Transverse colon (tissue), 4 donors: ENCODE results near the gene AKT3. TPM values are rescaled to one million over a fixed set of nuclear protein-coding genes. Genes with fewer than 3 reads are reported as not detected.

Experiments
- DNase-seq: peaks from one replicate; pipeline ENCODE4 v3.0.0-alpha.2; 2019
- H3K27ac ChIP-seq, 4 donors: fragments of 200-600 bp; sonication (generic); 2 replicates each; pipeline ENCODE4 v1.5.1; 2016 to 2018; ENCODE audit warnings: inconsistent platforms in 4 of 4
- H3K27me3 ChIP-seq: fragments of 200-600 bp; sonication (generic); 2 replicates; pipeline ENCODE4 v1.5.1; 2017; ENCODE audit warnings: inconsistent platforms
- H3K36me3 ChIP-seq, 4 donors: fragments of 200-600 bp; sonication (generic); 2 replicates each; pipeline ENCODE4 v1.5.1; 2017 to 2019; ENCODE audit warnings: inconsistent platforms in 4 of 4
- H3K4me1 ChIP-seq, 4 donors: fragments of 200-600 bp; sonication (generic); 2 replicates each; pipeline ENCODE4 v1.5.1; 2017 to 2020; ENCODE audit warnings: inconsistent platforms in 4 of 4
- H3K4me3 ChIP-seq, 4 donors: fragments of 200-600 bp; sonication (generic); 1 replicate in 1 of 4; 2 replicates in 3 of 4; pipeline versions ENCODE4 v1.5.1 to v1.6.1; 2017 to 2019; ENCODE audit warnings: inconsistent platforms in 4 of 4
- H3K9me3 ChIP-seq, 2 donors: fragments of 200-600 bp; sonication (generic); 2 replicates each; pipeline ENCODE4 v1.5.1; 2017 to 2019; ENCODE audit warnings: inconsistent platforms in 2 of 2
- CTCF ChIP-seq, 5 experiments: fragments of 200-600 bp in 3 of 5; fragments of 450-650 bp in 2 of 5; sonication (generic) in 3 of 5; IDR thresholded peaks; 1 replicate in 2 of 5; 2 replicates in 3 of 5; pipeline ENCODE4 v1.5.1; 2016 to 2017; ENCODE audit warnings: antibody characterized with exemption in 5 of 5, inconsistent platforms in 3 of 5, mild to moderate bottlenecking in 2 of 5, moderate library complexity in 1 of 5
- EP300 ChIP-seq: sonication (generic); formaldehyde crosslinking; IDR thresholded peaks from one replicate; pipeline ENCODE4 v1.6.1; 2017; ENCODE audit warnings: antibody characterized with exemption, low read depth
- POLR2A ChIP-seq: fragments of 450-650 bp; IDR thresholded peaks from one replicate; pipeline ENCODE4 v1.6.1; 2016; ENCODE audit warnings: antibody characterized with exemption, mild to moderate bottlenecking, moderate library complexity
- POLR2AphosphoS5 ChIP-seq, 3 donors: sonication (generic); formaldehyde crosslinking; IDR thresholded peaks; one replicate each; pipeline ENCODE4 v1.6.1; 2016; ENCODE audit warnings: antibody characterized with exemption in 3 of 3
- WGBS, 2 donors: methylation state at CpG; one replicate each; pipeline ENCODE4 v1.1.5; 2018; ENCODE audit warnings: low coverage in 1 of 2; 5-methylcytosine and 5-hydroxymethylcytosine counted together
- in situ Hi-C, 4 donors: fragments of 200-750 bp; cut with MboI; loops; one replicate each; pipeline versions ENCODE4 v1.15.0 to v1.15.1; 2017; ENCODE audit warnings: low sequenced_read_pairs in 3 of 4, low pct_ligation_motif_present in 1 of 4, low pct_unique_long_range_greater_than_20kb in 1 of 4
- intact Hi-C: fragments of 100-400 bp; cut with DNase I; formaldehyde crosslinking; loops from one replicate; pipeline ENCODE4 v1.15.1; 2023; ENCODE audit warnings: low total_unique reads
- total RNA-seq, 4 donors: library from RNA; depleted of rRNA; stranded (reverse); fragments of >200 nt; gene quantifications; one replicate each; pipeline ENCODE4 v1.1.0, GENCODE V29; 2016

Gene AKT3
- total RNA-seq, 4 donors from 2014 or later = 9.8 to 27.2 (median 19.4) TPM

GRCh38 chr1:243508943-243509342, 341.1 kb downstream of the AKT3 start:
- H3K36me3 ChIP-seq = peaks cover 0 to 4% (median 0%) of the 10 kb centered on the region in 4 donors
- no peak for TF ChIP-seq POLR2AphosphoS5 (IDR thresholded peaks at IDR 0.05)
- no peak for TF ChIP-seq EP300
- TF ChIP-seq CTCF (IDR thresholded peaks at IDR 0.05) = no peak
- no peak for TF ChIP-seq POLR2A
- WGBS, 2 donors = 91% methylated on average over 1 of the region's 1 CpG; no CpG with 5 or more reads in 1 of the 2 donors
- H3K9me3 ChIP-seq = no peaks in the 10 kb centered on the region
- no peaks in the 10 kb centered on the region for H3K4me1 ChIP-seq
- intact Hi-C loops = no loop called here
- in situ Hi-C loops = no loop called here
- H3K4me3 ChIP-seq = no peak overlapping the region
- H3K27ac ChIP-seq = no peak overlapping the region
- DNase-seq = no peak
- H3K27me3 ChIP-seq = no peaks in the 10 kb centered on the region

- no peak for DNase-seq
Measured at GRCh38 chr1:243508303-243508713, 341.7 kb downstream of the AKT3 start.

GRCh38 chr1:243507672-243508302, 342.3 kb downstream of the AKT3 start:
- DNase-seq = no peak
- Histone ChIP-seq H3K36me3 (peaks cover 0 to 4% (median 0%) of the 10 kb centered on the region in 4 donors), H3K4me1 (no peaks in the 10 kb centered on the region), H3K9me3 (no peaks in the 10 kb centered on the region), H3K27me3 (no peaks in the 10 kb centered on the region), H3K27ac (no peak overlapping the region), H3K4me3 (no peak overlapping the region)
- TF ChIP-seq POLR2AphosphoS5 (IDR thresholded peaks at IDR 0.05) = no peak
- whole genome bisulfite sequencing, 2 donors = 86% methylated on average over 7 to 8 of the region's 8 CpGs
- in situ Hi-C loops (no loop called here), intact Hi-C loops (no loop called here)

More at GRCh38 chr1:243508303-243508713, 341.7 kb downstream of the AKT3 start:
- no peak overlapping the region for H3K4me3 ChIP-seq
- peaks cover 0 to 4% (median 0%) of the 10 kb centered on the region in 4 donors for H3K36me3 ChIP-seq
- intact Hi-C loops (no loop called here), in situ Hi-C loops (no loop called here)
- H3K27me3 ChIP-seq = no peaks in the 10 kb centered on the region
- no peak overlapping the region for H3K27ac ChIP-seq
- 84% methylated on average over 9 of the region's 9 CpGs; no CpG with 5 or more reads in 1 of the 2 donors for WGBS, 2 donors
- H3K9me3 ChIP-seq = no peaks in the 10 kb centered on the region
- no peaks in the 10 kb centered on the region for H3K4me1 ChIP-seq
- TF ChIP-seq POLR2A = no peak
- no peak for TF ChIP-seq CTCF (IDR thresholded peaks at IDR 0.05)
- no peak for TF ChIP-seq EP300
- TF ChIP-seq POLR2AphosphoS5 (IDR thresholded peaks at IDR 0.05) = no peak

- H3K9me3 ChIP-seq = no peaks in the 10 kb centered on the region
- intact Hi-C loops (no loop called here), in situ Hi-C loops (no loop called here)
- peaks cover 0 to 4% (median 0%) of the 10 kb centered on the region in 4 donors for H3K36me3 ChIP-seq
- H3K27me3 ChIP-seq = no peaks in the 10 kb centered on the region
- H3K4me3 ChIP-seq = no peak overlapping the region
- 70 to 77% methylated on average over 2 to 5 of the region's 5 CpGs for WGBS, 2 donors
- H3K27ac ChIP-seq = no peak overlapping the region
- TF ChIP-seq EP300 (no peak), CTCF (IDR thresholded peaks at IDR 0.05) (no peak), POLR2A (no peak), POLR2AphosphoS5 (IDR thresholded peaks at IDR 0.05) (no peak)
- DNase-seq = no peak
- no peaks in the 10 kb centered on the region for H3K4me1 ChIP-seq
Measured at GRCh38 chr1:243507001-243507671, 342.9 kb downstream of the AKT3 start.
